NCI-H1092 treated with DMSO at 0.1 percent for 48 hours (cell line): ENCODE data around the gene DBX2.
"Not testable (repeated sequence)": the region's sequence is repeated elsewhere in the genome, so short reads cannot be mapped to it uniquely, and the experiment has no call there.

Experiments used
- DNase-seq: peaks from one replicate; lab custom pipeline; 2025; lab: John Stamatoyannopoulos, UW

Gene DBX2

DNA sequence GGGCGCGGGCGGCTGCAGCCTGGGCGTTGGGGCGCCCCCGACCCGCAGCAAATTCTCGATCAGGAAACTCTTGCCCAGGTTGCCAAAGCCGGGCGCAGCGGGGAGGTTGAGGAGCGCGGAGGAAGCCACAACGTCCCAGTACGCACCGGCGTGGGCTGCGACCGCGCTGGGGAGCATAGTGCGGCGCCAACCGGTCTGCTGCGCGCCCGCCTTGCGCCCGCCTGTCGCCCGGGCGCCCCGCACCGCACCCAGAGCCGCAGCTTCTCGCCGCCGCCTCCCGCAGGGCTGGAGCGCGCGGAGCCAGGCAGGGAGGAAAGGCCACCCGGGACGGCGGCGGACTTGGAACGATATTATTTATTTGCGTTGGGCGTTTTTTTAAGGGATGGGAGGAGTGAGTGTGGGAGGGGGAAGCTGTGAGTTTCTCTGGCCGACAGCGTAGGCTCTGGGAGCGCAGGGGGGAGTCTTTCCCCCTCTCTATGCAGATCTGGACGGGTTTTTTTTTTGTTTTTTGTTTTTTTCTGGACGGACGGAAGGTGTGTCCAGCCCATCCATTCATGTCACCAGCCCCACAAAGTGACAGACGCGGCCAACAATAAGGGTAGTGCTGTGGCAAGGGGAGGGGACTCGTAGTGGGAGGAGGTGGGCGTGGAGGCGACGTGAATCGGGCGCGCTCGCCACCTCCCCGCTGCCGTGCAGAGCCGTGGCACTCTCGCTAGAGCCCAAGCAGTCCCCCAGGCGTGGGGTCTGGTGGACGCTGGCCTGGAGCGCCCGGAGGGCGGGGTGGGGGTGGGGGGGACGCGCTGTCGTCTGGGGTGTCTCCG is at the start of gene DBX2:
Gene DBX2 (minus strand): TSS at position 349 of the 821 bp plus-strand sequence. CDS start 172 bp downstream, at position 177.
- no peak for DNase-seq

DNA sequence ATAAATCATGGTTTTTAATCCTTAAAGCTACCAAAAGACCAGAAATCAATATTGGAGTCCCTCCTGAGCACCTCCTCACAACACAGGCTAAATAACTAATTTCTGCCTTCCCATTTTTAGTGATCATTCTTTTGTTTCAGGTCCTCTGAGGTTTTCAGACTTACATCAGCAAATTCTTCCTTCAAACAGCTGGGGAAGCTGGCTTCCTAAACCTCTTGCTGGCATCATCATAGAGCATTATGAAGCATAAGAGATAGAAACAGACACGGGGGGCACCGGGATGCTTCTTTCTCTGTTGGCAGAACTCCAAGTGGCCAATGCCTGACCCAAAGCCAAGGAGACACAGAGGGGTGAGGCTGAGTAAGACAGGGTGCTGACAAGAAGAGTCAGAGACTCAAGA is 47.9 kb upstream of the DBX2 start:
- no peak for DNase-seq

DNA sequence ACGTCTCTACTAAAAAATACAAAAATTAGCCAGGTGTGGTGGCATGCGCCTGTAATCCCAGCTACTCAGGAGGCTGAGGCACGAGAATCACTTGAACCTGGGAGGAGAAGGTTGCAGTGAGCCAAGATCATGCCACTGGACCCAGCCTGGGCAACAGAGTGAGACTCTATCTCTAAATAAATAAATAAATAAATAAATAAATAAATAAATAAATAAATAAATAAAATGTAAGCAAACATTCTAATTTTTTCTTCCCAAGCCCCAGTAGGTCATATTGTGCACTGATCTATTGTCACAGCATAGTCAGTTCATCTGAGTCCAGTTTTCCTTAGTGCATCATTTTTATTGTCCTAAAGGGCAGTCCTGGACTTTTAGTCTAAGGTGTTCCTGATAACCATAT is 44.5 kb upstream of the DBX2 start:
- not testable (repeated sequence) for DNase-seq

DNA sequence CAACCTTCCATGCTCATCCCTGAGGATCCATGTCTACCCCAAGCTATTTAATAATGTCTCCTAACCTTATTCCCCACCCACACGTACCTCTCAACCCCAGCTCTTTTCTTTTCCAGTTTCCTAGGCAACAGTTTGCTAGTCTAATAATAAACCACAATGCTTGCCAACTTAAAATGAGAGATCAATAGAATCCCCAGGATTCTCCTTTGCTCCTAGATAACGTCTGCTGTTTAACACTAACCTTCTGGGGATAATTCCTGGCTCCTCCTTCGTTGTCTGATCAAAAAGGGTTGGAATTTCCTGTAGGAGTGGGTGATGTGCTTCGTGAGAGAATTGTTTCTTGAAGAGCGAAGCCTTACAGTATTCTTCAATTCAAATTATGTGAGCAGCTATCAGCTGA is 42.2 kb upstream of the DBX2 start:
- peak; percentile 17 for DNase-seq

DNA sequence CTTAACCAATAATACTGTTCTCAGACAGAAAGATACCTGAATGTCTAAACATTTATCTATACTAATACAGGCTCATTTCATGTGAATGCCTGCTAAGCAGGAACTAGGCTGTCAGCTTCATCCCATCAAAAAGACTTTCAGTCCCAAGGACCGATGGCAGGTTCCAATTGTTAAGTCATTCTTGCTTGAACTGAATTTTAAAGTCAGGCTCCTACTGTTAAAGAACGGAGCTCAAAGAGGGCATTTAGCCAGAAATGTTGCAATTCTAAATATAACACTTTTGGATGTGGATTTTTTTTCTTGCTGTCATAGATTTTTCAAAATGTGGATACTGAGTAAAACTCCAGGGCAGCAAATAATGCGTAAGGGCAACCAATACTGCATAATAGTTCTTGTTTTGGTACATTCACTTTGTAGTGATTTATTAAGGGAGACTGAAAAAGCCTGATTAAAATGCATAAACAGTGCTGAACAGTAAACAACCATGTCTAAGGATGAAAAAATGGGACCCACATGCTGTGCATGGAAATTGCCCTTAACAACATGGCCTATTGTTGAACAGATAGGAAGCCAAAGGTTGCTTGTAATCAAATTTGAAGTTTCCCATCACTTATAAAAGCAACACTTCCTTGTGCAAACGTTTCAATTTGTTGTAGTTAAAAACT is 38.6 kb upstream of the DBX2 start:
- DNase-seq: no peak

DNA sequence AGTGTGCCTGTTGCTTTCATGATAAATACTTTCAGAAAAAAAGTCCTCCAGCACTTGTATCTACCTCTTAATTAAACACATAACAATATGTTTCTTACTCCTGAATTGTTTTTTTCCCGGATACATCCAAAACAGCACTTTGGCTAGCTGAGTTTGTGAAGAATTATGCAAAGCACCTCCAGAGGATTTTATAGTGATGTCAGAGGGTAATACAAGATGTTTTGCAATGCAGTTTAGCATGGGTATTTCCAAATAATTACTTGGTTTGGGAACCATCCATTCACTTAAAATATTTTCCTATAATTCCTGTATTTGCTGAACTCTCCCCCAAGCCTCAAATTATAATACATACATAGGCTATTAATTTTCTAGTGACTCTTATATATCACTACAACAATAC is 37.7 kb upstream of the DBX2 start:
- no peak for DNase-seq

DNA sequence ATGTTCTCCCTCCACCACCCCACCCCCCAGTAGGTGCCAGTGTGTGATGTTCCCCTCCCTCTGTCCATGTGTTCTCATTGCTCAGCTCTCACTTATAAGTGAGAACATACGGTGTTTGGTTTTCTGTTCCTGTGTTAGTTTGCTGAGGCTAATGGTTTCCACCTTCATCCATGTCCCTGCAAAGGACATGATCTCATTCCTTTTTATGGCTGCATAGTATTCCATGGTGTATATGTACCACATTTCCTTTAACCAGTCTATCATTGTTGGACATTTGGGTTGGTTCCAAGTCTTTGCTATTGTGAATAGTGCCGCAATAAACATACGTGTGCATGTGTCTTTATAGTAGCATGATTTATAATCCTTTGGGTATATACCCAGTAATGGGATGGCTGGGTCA is 33.3 kb upstream of the DBX2 start:
- DNase-seq: not testable (repeated sequence)

DNA sequence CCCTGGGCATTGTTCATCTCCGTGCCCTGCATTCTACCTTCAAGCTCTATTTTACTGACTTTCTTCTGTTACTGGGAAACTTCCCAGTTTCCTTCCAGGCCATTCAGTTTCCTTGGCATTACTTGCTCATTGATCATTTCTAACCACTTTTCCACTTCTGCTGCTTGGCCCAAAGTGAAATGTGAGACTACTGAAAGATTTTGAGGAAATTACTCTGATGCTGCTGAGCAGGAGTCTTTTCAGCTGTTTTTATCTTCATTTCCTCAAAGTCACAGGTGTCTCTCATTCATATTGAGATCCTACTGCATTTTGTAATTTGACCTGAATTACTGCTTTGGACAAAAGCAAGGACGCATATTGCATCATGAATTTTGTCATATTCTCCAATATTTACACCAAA is 26.4 kb upstream of the DBX2 start:
- no peak for DNase-seq

DNA sequence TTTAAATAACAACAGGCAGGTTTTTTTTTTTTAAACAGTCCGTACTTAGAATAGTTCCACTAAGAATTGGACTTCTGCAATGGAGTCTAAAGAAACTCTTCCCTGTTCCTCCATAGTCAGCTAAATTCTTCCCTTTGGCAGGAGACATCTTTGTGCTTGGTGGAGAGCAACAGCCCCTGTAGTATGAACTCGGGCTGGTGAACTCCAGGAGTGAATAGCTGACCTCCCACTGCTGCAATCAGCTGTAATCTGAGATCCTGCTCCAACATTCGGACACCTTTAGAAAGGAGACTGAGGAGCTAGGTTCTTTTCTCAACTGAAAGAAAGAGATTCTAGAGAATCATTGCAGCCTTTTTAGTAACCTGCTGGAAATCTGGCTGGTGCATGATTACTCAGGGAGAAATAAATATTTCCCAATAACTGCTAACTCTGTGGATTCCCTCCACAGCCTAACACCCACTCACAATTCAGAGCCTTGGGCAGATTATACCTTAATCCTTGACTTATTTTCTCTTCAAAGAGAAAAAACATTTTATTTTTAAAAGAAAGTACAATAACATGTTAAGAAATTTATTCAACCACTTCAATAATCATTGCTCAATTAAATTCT is 25.6 kb upstream of the DBX2 start:
- no peak for DNase-seq

DNA sequence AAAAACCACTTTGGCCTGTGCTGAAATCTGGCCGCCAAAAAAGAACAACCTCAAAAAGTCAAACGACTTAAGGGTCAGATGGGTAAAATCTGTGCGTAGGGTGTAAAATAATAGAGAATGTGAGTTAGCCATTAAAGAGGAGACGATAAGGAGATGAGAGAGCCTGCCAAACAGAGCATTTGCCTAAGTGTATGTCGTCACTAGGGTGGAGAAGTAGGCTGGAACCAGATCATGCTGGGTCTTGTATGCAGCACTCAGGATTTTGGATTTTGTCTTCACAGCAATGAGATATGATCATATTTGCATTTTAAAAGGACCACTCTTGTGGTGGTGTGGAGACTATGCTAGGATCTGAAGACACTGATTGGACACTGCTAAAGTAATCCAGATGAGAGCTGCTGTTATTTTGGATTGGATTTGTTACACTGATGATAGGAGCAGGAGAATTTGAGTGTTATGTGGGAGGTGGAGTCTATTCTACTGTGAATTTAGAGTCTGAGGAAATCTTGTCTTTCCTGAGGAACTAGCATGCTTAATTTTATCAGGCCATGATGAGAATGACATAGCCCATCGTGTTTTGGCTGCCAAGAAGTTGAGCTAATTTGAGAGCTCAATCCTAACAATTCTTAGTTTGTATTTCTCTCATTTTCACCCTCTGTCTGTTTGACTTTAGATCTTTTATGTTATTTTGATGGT is 24.8 kb upstream of the DBX2 start:
- DNase-seq: no peak

DNA sequence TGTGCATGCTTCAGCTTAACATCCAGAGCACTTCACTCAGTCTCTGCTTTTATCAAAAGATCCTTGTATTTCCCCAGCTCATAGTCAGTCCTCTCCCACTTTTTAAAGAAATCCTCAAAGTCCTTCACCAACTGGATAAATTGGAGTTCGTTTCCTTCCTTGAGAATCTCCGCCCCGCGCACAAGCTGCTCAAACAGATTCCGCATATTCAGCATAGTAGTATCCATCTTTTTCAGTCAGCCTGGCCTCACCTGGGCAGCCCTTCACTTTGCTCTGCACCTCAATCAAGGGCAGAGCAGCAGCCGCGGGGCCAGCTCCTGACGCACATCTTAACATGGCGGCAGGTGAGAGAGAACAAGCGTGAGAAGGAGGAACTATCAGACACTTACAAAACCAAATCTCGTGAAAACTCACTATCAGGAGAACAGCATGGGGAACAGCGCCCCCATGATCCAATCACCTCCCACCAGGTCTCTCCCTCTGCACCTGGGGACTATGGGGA is 14.3 kb upstream of the DBX2 start:
- DNase-seq: no peak

DNA sequence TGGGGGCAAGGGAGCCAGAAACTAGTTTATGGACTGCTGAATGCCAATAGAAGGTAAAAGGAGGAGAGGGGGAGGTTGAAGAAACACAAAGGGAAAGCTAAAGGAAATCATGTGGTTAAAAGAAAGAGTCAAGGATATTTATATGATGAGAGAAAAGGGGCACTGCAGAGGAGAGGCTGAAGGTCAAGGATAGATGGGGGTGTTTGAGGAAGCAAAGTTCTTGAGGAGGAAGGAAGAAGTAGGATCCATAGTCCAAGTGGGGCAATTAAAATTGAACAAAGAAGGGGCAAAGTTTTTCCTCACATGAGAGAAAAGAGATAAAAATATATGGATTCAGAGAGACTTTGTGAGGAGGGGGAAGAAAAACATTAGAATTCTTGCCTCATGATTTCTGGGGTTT is 10.1 kb upstream of the DBX2 start:
- DNase-seq: no peak

DNA sequence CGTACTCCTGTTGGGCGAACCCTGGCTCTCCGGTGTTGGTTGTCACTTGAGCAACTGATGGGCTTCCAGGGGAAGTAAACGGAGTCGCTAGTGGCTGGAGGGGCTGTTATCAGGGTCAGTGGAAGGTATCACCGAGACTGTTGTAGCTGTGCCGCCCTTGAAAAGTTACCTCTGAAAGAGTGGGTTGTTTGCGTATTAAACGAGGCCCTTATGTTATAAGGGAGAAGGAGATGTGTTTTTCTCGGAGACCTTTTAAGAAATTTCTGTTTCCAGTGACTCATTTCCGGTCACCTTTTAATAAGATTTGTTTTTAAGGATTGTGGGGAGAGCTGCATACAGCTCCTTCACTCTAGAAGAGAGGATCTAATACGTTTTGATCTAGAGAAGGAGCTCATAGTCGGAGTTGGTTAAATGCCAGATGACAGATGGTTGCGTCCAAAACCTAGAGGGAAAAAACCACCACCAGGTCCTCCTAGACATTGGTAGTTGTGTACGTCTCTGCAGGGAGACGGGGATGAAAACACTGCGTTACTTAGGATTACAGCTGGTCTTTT is 750 bp upstream of the DBX2 start:
- peak; percentile 47 for DNase-seq

DNA sequence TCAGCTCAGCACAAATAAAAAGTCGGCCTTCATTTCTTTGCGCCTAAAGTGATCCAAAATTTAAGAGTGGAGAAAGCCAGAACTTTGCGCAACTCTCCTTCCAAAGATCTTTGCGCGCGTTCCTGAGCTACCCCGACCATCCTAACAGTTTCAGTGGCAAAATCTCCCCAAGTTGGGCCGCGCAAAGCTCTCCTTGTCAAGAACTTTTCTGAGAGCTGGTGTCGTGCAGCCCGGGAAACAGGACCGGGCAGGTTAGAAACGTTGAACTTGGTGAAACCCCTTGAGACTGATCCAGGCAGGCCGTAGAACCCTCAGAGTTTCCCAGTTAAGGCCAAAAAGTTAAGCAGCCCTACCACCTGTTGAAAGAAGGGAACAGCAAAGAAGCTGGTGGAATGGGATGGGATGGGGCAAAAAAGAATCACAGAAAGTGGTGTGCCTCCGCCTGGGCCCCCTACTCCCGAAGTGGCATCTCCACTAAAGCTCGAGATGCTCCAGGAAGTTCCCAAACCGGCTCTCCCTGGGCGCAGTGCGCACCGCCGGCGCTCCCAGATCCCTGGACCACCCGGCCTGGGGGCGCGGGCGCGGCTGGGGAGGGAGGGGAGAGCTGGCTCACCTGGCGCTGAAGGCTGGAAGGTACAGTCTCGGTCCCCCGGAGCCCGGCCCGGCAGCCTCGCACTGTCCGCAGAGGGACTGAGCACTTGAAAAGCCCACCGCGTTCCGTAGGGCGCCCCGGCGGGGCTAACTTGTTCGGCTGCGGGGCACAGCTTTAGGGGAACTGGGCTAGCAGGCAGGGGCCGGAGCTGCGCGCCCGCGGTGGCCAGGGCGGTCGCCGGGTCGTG is 768 bp downstream of the DBX2 start:
- no peak for DNase-seq

DNA sequence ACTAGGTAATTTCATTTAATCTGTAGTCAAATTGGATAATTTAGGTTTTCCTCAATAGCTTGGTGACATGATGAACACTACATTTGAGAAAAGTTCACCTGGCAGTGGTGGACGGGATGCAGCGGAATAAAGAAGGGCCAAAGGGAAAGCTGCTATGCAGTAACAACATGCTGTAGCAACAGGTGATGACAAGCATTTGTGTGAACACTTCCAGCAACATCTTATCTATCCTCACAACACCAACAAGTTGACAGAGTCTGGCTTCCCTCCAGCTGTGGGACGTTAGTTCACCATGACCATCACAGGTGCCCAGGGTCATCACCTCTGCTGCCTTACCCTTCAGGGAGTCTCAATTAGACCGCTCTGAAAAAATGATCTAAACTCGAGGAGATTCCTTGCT is 8.3 kb downstream of the DBX2 start:
- DNase-seq: no peak

DNA sequence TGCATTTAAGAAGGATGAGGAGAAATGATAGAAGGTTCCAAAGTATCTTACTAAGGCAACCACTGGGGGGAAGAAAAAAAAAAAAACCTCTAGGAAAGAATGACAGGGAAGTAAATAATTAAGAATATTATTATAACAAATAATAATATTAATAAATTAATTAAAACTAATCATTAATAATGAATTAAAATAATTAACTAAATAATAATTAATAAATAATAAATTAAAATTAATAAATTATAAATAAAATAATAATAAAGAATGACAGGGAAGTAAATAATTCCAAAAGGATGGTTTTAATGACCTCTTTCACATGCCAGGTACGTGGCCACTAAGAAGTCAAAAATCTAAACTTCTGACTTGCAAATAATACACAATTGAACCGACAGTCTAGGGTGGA is 9.9 kb downstream of the DBX2 start:
- DNase-seq: no peak

DNA sequence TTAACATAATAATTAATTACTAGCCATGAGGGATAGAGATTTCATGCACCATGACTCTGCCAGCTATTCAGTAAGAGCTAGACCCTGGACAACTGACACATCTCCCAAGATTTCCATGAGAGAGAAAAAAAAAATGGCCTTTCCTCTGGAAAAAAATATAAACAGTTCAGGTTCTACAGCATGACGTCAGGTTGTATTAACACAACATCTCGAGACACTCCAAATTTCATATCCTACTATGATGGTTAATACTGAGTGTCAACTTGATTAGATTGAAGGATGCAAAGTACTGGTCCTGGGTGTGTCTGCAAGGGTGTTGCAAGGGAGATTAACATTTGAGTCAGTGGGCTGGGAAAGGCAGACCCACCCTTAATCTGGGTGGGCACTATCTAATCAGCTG is 11.1 kb downstream of the DBX2 start:
- no peak for DNase-seq

DNA sequence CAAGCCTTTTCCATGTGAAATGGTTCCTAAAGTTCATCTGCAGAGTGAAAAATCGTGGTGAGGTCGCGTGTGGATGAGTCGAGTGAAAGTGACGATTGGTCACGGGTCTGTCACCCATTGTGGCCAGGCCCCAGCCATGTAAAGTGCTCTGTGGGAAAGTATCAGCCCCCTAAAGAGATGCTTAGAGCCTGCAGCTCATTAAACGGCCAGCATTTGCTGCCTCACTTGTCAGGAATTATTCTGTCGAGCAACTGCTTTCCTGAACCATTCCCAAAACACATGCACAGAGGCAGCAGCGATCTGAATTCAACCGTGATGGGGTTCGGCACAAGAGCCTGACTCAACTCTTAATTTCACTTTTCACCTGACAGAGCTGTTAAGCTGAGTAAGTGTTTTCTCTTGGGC is 16.0 kb downstream of the DBX2 start:
- no peak for DNase-seq

DNA sequence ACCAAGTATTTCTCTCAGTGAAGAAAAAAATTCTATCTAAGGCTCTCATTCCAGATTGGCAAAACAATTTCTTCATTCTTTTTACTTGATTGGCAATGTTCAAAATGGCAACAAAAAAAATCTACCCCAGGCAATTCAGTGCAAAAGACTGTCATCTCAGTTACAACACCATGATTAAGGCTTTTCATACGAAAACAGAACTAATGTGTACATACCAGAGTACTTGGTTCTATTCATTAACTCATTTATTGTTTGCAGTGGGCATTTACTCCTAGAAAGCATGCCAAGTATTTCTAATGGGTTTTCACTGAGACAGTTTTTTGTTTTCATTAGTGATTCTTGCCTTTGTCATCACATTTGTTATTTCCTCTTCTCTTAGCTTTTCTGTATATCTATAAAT is 33.0 kb downstream of the DBX2 start:
- no peak for DNase-seq

DNA sequence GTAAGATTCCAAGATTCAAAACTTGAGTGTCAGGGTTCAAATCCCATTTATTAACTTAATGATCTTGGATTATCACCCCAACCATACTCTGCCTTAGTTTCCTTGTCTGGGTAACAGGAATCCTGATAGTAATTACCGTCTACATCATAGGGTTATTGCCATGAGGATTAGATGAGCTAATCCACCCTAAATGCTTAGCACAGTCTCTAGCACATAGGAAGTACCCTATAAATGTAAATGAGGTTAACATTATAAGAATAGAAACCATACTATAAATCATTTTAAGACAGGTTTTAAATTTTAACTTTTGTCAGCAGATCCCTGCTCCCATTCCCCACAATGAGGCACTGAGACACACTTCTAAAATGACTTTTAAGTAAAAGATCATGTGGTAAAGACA is 36.5 kb downstream of the DBX2 start:
- DNase-seq: no peak

DNA sequence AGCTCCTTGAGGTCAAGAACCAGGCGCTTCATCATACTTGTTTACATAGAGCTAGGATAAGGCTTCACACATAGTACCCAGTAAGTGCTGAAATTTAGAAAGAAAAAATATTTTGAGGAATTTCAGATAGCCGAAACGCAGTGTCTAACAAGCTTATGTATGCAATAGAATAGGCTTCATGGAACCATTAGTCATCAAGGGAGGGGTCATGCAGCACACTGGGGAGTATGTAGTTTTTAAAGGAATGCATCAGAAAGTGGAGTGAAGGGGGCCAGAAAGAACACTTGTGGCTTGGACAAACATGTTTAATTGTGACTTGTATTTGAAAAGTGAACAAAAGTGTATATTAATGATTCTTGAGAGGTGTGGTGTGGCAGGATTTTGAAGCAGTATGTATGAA is 38.1 kb downstream of the DBX2 start:
- DNase-seq: no peak
